ENCODE measurements around the gene FLRT2. TPM values are rescaled to one million over a fixed set of nuclear protein-coding genes. Genes with fewer than 3 reads are reported as not detected.

The FLRT2 gene
- total RNA-seq, 1 donor from 2014 or later, result 227 TPM

- H3K27ac Mint-ChIP-seq (ENCODE audit: unreplicated experiment), result no peak overlapping the region
- peaks cover 3% of the 10 kb centered on the region for H3K4me1 Mint-ChIP-seq (ENCODE audit: low read depth)
- H3K36me3 Mint-ChIP-seq (ENCODE audit: low read depth), result peaks cover 55% of the 10 kb centered on the region
- H3K4me3 Mint-ChIP-seq (ENCODE audit: unreplicated experiment), result no peak overlapping the region
- peak; percentile 72 for DNase-seq (ENCODE audit: low spot score)
- H3K9me3 Mint-ChIP-seq (ENCODE audit: low read depth), result no peaks in the 10 kb centered on the region
- no peak for TF ChIP-seq CTCF (IDR thresholded peaks at IDR 0.05)
- no peaks in the 10 kb centered on the region for H3K27me3 Mint-ChIP-seq (ENCODE audit: low read depth)
Observed at GRCh38 chr14:85622986-85623685, 93.2 kb downstream of the FLRT2 start.

- peaks cover 46% of the 10 kb centered on the region for H3K36me3 Mint-ChIP-seq (ENCODE audit: low read depth)
- H3K27ac Mint-ChIP-seq (ENCODE audit: unreplicated experiment), result no peak overlapping the region
- TF ChIP-seq CTCF (IDR thresholded peaks at IDR 0.05), result no peak
- no peak for DNase-seq (ENCODE audit: low spot score)
- H3K27me3 Mint-ChIP-seq (ENCODE audit: low read depth), result no peaks in the 10 kb centered on the region
- no peaks in the 10 kb centered on the region for H3K4me1 Mint-ChIP-seq (ENCODE audit: low read depth)
- H3K9me3 Mint-ChIP-seq (ENCODE audit: low read depth), result no peaks in the 10 kb centered on the region
- H3K4me3 Mint-ChIP-seq (ENCODE audit: unreplicated experiment), result no peak overlapping the region
Observed at GRCh38 chr14:85625925-85626585, 96.1 kb downstream of the FLRT2 start.

- Mint-ChIP-seq H3K9me3 (ENCODE audit: low read depth) (no peaks in the 10 kb centered on the region), H3K4me1 (ENCODE audit: low read depth) (peaks cover 10% of the 10 kb centered on the region), H3K36me3 (ENCODE audit: low read depth) (no peaks in the 10 kb centered on the region), H3K27ac (ENCODE audit: unreplicated experiment) (peak overlapping the region; percentile 46), H3K27me3 (ENCODE audit: low read depth) (no peaks in the 10 kb centered on the region), H3K4me3 (ENCODE audit: unreplicated experiment) (no peak overlapping the region)
- no peak for DNase-seq (ENCODE audit: low spot score)
- no peak for TF ChIP-seq CTCF (IDR thresholded peaks at IDR 0.05)
Observed at GRCh38 chr14:85634205-85634604, 104.3 kb downstream of the FLRT2 start.

- peaks cover 5% of the 10 kb centered on the region for H3K9me3 Mint-ChIP-seq (ENCODE audit: low read depth)
- no peak overlapping the region for H3K27ac Mint-ChIP-seq (ENCODE audit: unreplicated experiment)
- H3K36me3 Mint-ChIP-seq (ENCODE audit: low read depth), result no peaks in the 10 kb centered on the region
- no peak overlapping the region for H3K4me3 Mint-ChIP-seq (ENCODE audit: unreplicated experiment)
- TF ChIP-seq CTCF (IDR thresholded peaks at IDR 0.05), result no peak
- H3K27me3 Mint-ChIP-seq (ENCODE audit: low read depth), result no peaks in the 10 kb centered on the region
- DNase-seq (ENCODE audit: low spot score), result no peak
- no peaks in the 10 kb centered on the region for H3K4me1 Mint-ChIP-seq (ENCODE audit: low read depth)
Observed at GRCh38 chr14:85644211-85644610, 114.3 kb downstream of the FLRT2 start.

- DNase-seq (ENCODE audit: low spot score), result no peak
- Mint-ChIP-seq H3K4me1 (ENCODE audit: low read depth) (peaks cover 2% of the 10 kb centered on the region), H3K27me3 (ENCODE audit: low read depth) (no peaks in the 10 kb centered on the region), H3K27ac (ENCODE audit: unreplicated experiment) (no peak overlapping the region), H3K9me3 (ENCODE audit: low read depth) (no peaks in the 10 kb centered on the region), H3K36me3 (ENCODE audit: low read depth) (no peaks in the 10 kb centered on the region), H3K4me3 (ENCODE audit: unreplicated experiment) (no peak overlapping the region)
- TF ChIP-seq CTCF (IDR thresholded peaks at IDR 0.05), result no peak
Observed at GRCh38 chr14:85653029-85653428, 123.1 kb downstream of the FLRT2 start.

All from chondrocyte (in vitro differentiated cells).